Activated CD8-positive, alpha-beta memory T cell treated with anti-CD3 and anti-CD28 coated beads for 36 hours (primary cell): ENCODE measurements around the gene AGAP5. TPM values are rescaled to one million over a fixed set of nuclear protein-coding genes. Genes with fewer than 3 reads are reported as not detected.
"Not testable (repeated sequence)": the region's sequence is repeated elsewhere in the genome, so short reads cannot be mapped to it uniquely, and the experiment has no call there.

Experiments used
- CTCF ChIA-PET: fragments of 350-600 bp; sonication (Branson Sonifier 250); formaldehyde crosslinking; loops from one replicate; lab custom pipeline; 2021; ENCODE audit warnings: antibody characterized with exemption; lab: Charles Lee
- POLR2A ChIA-PET: fragments of 350-600 bp; sonication (Branson Sonifier 250); formaldehyde crosslinking; loops from one replicate; lab custom pipeline; 2021; ENCODE audit warnings: antibody characterized with exemption; lab: Charles Lee
- total RNA-seq, 2 experiments: library from RNA; stranded (reverse); gene quantifications; one replicate each; pipeline ENCODE4 v1.2.3, GENCODE V29; 2021

Gene AGAP5
- total RNA-seq, 2 experiments from 2014 or later: 7.5 to 8.6 TPM

GRCh38 chr10:73717556-73717955, 19.6 kb upstream of the AGAP5 start:
- ChIA-PET CTCF (no interaction called here), POLR2A (no interaction called here)

- ChIA-PET CTCF (no interaction called here), POLR2A (no interaction called here)
Measured at GRCh38 chr10:73716251-73716650, 18.3 kb upstream of the AGAP5 start.

- CTCF ChIA-PET, POLR2A ChIA-PET: not testable (repeated sequence)
Measured at GRCh38 chr10:73715179-73716156, 17.6 kb upstream of the AGAP5 start.

GRCh38 chr10:73714483-73714882, 16.6 kb upstream of the AGAP5 start:
- POLR2A ChIA-PET, CTCF ChIA-PET: not testable (repeated sequence)

GRCh38 chr10:73713912-73714311, 16.0 kb upstream of the AGAP5 start:
- POLR2A ChIA-PET, CTCF ChIA-PET: not testable (repeated sequence)

GRCh38 chr10:73711683-73712082, 13.8 kb upstream of the AGAP5 start:
- CTCF ChIA-PET, POLR2A ChIA-PET: not testable (repeated sequence)

- POLR2A ChIA-PET, CTCF ChIA-PET: not testable (repeated sequence)
Measured at GRCh38 chr10:73708122-73708521, 10.2 kb upstream of the AGAP5 start.

GRCh38 chr10:73707628-73708027, 9.7 kb upstream of the AGAP5 start:
- POLR2A ChIA-PET, CTCF ChIA-PET: not testable (repeated sequence)

GRCh38 chr10:73706488-73706887, 8.6 kb upstream of the AGAP5 start:
- CTCF ChIA-PET: interaction anchor here (0.6 kb wide), 1 partner anchor 33 kb away, joined by 3 read pairs; no protein-coding TSS in a partner anchor
- POLR2A ChIA-PET: not testable (repeated sequence)

GRCh38 chr10:73705506-73706072, 7.7 kb upstream of the AGAP5 start:
- CTCF ChIA-PET: interaction anchor here (0.6 kb wide), 1 partner anchor 34 kb away, joined by 3 read pairs; no protein-coding TSS in a partner anchor

GRCh38 chr10:73703924-73704323, 6.0 kb upstream of the AGAP5 start:
- POLR2A ChIA-PET: not testable (repeated sequence)

More at GRCh38 chr10:73705506-73706072, 7.7 kb upstream of the AGAP5 start:
- POLR2A ChIA-PET: not testable (repeated sequence)

GRCh38 chr10:73698819-73699218, 910 bp upstream of the AGAP5 start:
- CTCF ChIA-PET, POLR2A ChIA-PET: not testable (repeated sequence)

More at GRCh38 chr10:73703924-73704323, 6.0 kb upstream of the AGAP5 start:
- CTCF ChIA-PET: interaction anchor here (0.7 kb wide), 1 partner anchor 585 kb away, joined by 5 read pairs; no protein-coding TSS in a partner anchor

- CTCF ChIA-PET, POLR2A ChIA-PET: not testable (repeated sequence)
Measured at GRCh38 chr10:73695302-73695701, 2.6 kb downstream of the AGAP5 start.

- CTCF ChIA-PET, POLR2A ChIA-PET: not testable (repeated sequence)
Measured at GRCh38 chr10:73690755-73691154, 7.2 kb downstream of the AGAP5 start.

GRCh38 chr10:73689596-73689995, 8.3 kb downstream of the AGAP5 start:
- POLR2A ChIA-PET, CTCF ChIA-PET: not testable (repeated sequence)

GRCh38 chr10:73687641-73688040, 10.3 kb downstream of the AGAP5 start:
- POLR2A ChIA-PET, CTCF ChIA-PET: not testable (repeated sequence)

GRCh38 chr10:73674546-73674945, 23.4 kb downstream of the AGAP5 start:
- POLR2A ChIA-PET, CTCF ChIA-PET: not testable (repeated sequence)

GRCh38 chr10:73668378-73668777, 29.5 kb downstream of the AGAP5 start:
- CTCF ChIA-PET, POLR2A ChIA-PET: not testable (repeated sequence)

- POLR2A ChIA-PET, CTCF ChIA-PET: not testable (repeated sequence)
Measured at GRCh38 chr10:73666153-73666809, 31.6 kb downstream of the AGAP5 start.

- CTCF ChIA-PET: not testable (repeated sequence)
Measured at GRCh38 chr10:73665581-73665980, 32.3 kb downstream of the AGAP5 start.

More at GRCh38 chr10:73665581-73665980, 32.3 kb downstream of the AGAP5 start:
- POLR2A ChIA-PET: not testable (repeated sequence)
